HepG2 (cell line): ENCODE measurements around the gene CALML5. TPM values are rescaled to one million over a fixed set of nuclear protein-coding genes. Genes with fewer than 3 reads are reported as not detected.

Source experiments
- ATAC-seq: fragments of 200-7000 bp; cut with Tn5 transposase; 3 replicates; pipeline ENCODE4 v1.9.1; 2020; ENCODE audit warnings: mild to moderate bottlenecking, moderate library complexity
- BruUV-seq: library from RNA; stranded (reverse); fragments of 400-500 nt; replicated peaks from 2 replicates; lab custom pipeline; 2021; lab: Mats Ljungman, UMichigan
- CTCF ChIA-PET: fragments of 300-600 bp; formaldehyde crosslinking; extraction: SDS; loops from one replicate; lab custom pipeline; 2021; ENCODE audit warnings: low total read pairs, inconsistent platforms, low intra/inter-chr PET ratio; lab: Yijun Ruan, JAX
- POLR2A ChIA-PET: fragments of 350-600 bp; sonication (Branson Sonifier 250); formaldehyde crosslinking; loops from one replicate; lab custom pipeline; 2020; ENCODE audit warnings: antibody characterized with exemption, inconsistent platforms; lab: Yijun Ruan, JAX
- DNase-seq: peaks from one replicate; pipeline ENCODE4 v3.0.0-alpha.2; 2015; ENCODE audit warnings: low spot score
- FAIRE-seq: peaks from 3 replicates; lab custom pipeline; 2011; peaks lifted over from hg19 to GRCh38; lab: Jason Lieb, UNC
- H2AFZ ChIP-seq: one replicate; pipeline ENCODE4 v1.6.1; 2011; ENCODE audit warnings: low read length, inconsistent platforms
- H3K27ac ChIP-seq: fragments of 300-600 bp; 3 replicates; pipeline ENCODE4 v1.8.0; 2011; ENCODE audit warnings: mixed run types, mild to moderate bottlenecking, mixed read lengths, low read length, inconsistent platforms; ENCODE audit not compliant: insufficient read depth; ENCODE audit errors: extremely low read length
- H3K27me3 ChIP-seq, 2 experiments: fragments of 200-600 bp in 1 of 2; 2 replicates in 1 of 2; 3 replicates in 1 of 2; pipeline versions ENCODE4 v1.6.0 to v1.8.0; 2011; ENCODE audit warnings: low read length in 2 of 2, mild to moderate bottlenecking in 2 of 2, moderate library complexity in 2 of 2, inconsistent platforms in 1 of 2; ENCODE audit not compliant: insufficient read depth in 2 of 2, control insufficient read depth in 1 of 2
- H3K36me3 ChIP-seq, 2 experiments: fragments of 200-600 bp in 1 of 2; replicated peaks in 1 of 2; 2 replicates in 1 of 2; 3 replicates in 1 of 2; pipeline versions ENCODE4 v1.5.1 to v1.8.0; 2011; ENCODE audit warnings: low read length in 2 of 2, inconsistent platforms in 1 of 2; ENCODE audit not compliant: insufficient read depth in 2 of 2, control insufficient read depth in 1 of 2
- H3K4me1 ChIP-seq: 2 replicates; pipeline ENCODE4 v1.5.1; 2012; ENCODE audit warnings: low read length, inconsistent platforms; ENCODE audit not compliant: insufficient read depth
- H3K4me2 ChIP-seq: 2 replicates; pipeline ENCODE4 v1.6.0; 2011; ENCODE audit warnings: low read depth, low read length, inconsistent platforms
- H3K4me3 ChIP-seq, 3 experiments: fragments of 200-600 bp in 1 of 3; sonication (generic), shearing (Covaris generic) in 1 of 3; replicated peaks in 1 of 3; 2 replicates each; pipeline ENCODE4 v1.5.1; 2011 to 2016; ENCODE audit warnings: low read length in 3 of 3, inconsistent platforms in 2 of 3, low read depth in 2 of 3, mild to moderate bottlenecking in 2 of 3, control low read depth in 1 of 3, mixed read lengths in 1 of 3; ENCODE audit not compliant: insufficient read depth in 1 of 3
- H3K79me2 ChIP-seq: one replicate; pipeline ENCODE4 v1.6.1; 2011; ENCODE audit warnings: low read length, inconsistent platforms; ENCODE audit not compliant: insufficient read depth
- H3K9ac ChIP-seq: 2 replicates; pipeline ENCODE4 v1.6.0; 2011; ENCODE audit warnings: mild to moderate bottlenecking, low read depth, low read length, inconsistent platforms; ENCODE audit not compliant: insufficient read depth
- H3K9me3 ChIP-seq: 2 replicates; pipeline ENCODE4 v1.5.1; 2012; ENCODE audit warnings: mild to moderate bottlenecking, low read length
- H4K20me1 ChIP-seq: 2 replicates; pipeline ENCODE4 v1.6.0; 2011; ENCODE audit warnings: inconsistent platforms, mild to moderate bottlenecking, low read length, moderate library complexity; ENCODE audit not compliant: insufficient read depth
- AGO1 ChIP-seq: fragments of 200-400 bp; formaldehyde crosslinking; IDR thresholded peaks from 2 replicates; pipeline ENCODE4 v1.6.1; 2017; ENCODE audit warnings: mild to moderate bottlenecking, low read depth, low read length, moderate library complexity; ENCODE audit not compliant: poor library complexity, severe bottlenecking
- MAFF ChIP-seq: IDR thresholded peaks from 2 replicates; pipeline ENCODE4 v1.6.1; 2011; ENCODE audit warnings: low read depth, low read length, improper control_type of control experiment
- NFYC ChIP-seq: IDR thresholded peaks from 2 replicates; pipeline ENCODE4 v1.6.1; 2016; ENCODE audit warnings: missing genetic modification reagents, missing compliant biosample characterization
- PLRG1 ChIP-seq: fragments of 450-650 bp; conservative IDR thresholded peaks from 2 replicates; pipeline ENCODE4 v1.6.1; 2016
- TEAD2 ChIP-seq: sonication (generic); formaldehyde crosslinking; IDR thresholded peaks from 2 replicates; pipeline ENCODE4 v1.9.0; 2021; ENCODE audit warnings: missing genetic modification reagents
- ZC3H4 ChIP-seq: sonication (generic); formaldehyde crosslinking; IDR thresholded peaks from 2 replicates; pipeline ENCODE4 v1.4.0; 2020; ENCODE audit warnings: missing genetic modification reagents, borderline replicate concordance
- ZNF34 ChIP-seq: sonication (generic); formaldehyde crosslinking; IDR thresholded peaks from 2 replicates; pipeline ENCODE4 v1.4.0; 2020; ENCODE audit warnings: mild to moderate bottlenecking, missing genetic modification reagents, borderline replicate concordance
- ZNF564 ChIP-seq: sonication (generic); formaldehyde crosslinking; IDR thresholded peaks from 2 replicates; pipeline ENCODE4 v1.8.1; 2023; ENCODE audit warnings: mild to moderate bottlenecking, missing genetic modification reagents
- ZNF570 ChIP-seq: sonication (generic); formaldehyde crosslinking; IDR thresholded peaks from 2 replicates; pipeline ENCODE4 v1.4.0; 2020; ENCODE audit warnings: mild to moderate bottlenecking, missing genetic modification reagents, borderline replicate concordance
- ZSCAN31 ChIP-seq: sonication (generic); formaldehyde crosslinking; IDR thresholded peaks from 2 replicates; pipeline ENCODE4 v1.5.0; 2020; ENCODE audit warnings: low read depth, mild to moderate bottlenecking, missing genetic modification reagents
- WGBS: methylation state at CpG from one replicate; pipeline ENCODE4 v1.1.6; 2017; ENCODE audit warnings: low lambda C conversion rate; 5-methylcytosine and 5-hydroxymethylcytosine counted together
- in situ Hi-C: cut with HindIII; loops from 2 replicates; pipeline ENCODE4 v1.10.0; 2017; ENCODE audit warnings: low pct_unique_long_range_greater_than_20kb; ENCODE audit not compliant: extremely low pct_ligation_motif_present
- intact Hi-C: fragments of 100-400 bp; cut with micrococcal nuclease; formaldehyde crosslinking; loops from one replicate; pipeline ENCODE4 v1.10.0; 2022; ENCODE audit not compliant: unreplicated experiment
- polyA plus RNA-seq, 8 experiments: library from polyadenylated mRNA; depleted of rRNA in 3 of 8; stranded (reverse) in 7 of 8; unstranded in 1 of 8; fragments of >200 nt; fragmentation: Illumina TruSeq in 4 of 8; extraction: Trizol in 4 of 8; gene quantifications; 2 replicates each; pipeline versions ENCODE4 v1.2.1 to v1.2.3, GENCODE V29; 2011 to 2016; ENCODE audit warnings: low read depth in 4 of 8, missing spikeins in 1 of 8, mixed read lengths in 1 of 8; ENCODE audit not compliant: insufficient read depth in 1 of 8
- total RNA-seq, 5 experiments: library from RNA; depleted of rRNA; stranded (reverse); fragments of >200 nt; fragmentation: Illumina TruSeq; extraction: Trizol; gene quantifications; 2 replicates each; pipeline ENCODE4 v1.2.3, GENCODE V29; 2016; ENCODE audit warnings: low read depth in 1 of 5
- TF ChIP-seq, protein P1 (sequence below): sonication (generic); formaldehyde crosslinking; IDR thresholded peaks from 2 replicates; pipeline ENCODE4 v1.4.0; 2020; ENCODE audit warnings: missing genetic modification reagents, borderline replicate concordance
- TF ChIP-seq, protein P2 (sequence below): sonication (generic); formaldehyde crosslinking; IDR thresholded peaks from 2 replicates; pipeline ENCODE4 v1.8.0; 2022; ENCODE audit warnings: missing genetic modification reagents, mild to moderate bottlenecking, inconsistent platforms, borderline replicate concordance
- TF ChIP-seq, protein P3 (sequence below): sonication (generic); formaldehyde crosslinking; IDR thresholded peaks from 2 replicates; pipeline ENCODE4 v1.8.1; 2023; ENCODE audit warnings: mild to moderate bottlenecking, moderate library complexity, missing genetic modification reagents
- TF ChIP-seq, protein P4 (sequence below): IDR thresholded peaks from 2 replicates; pipeline ENCODE4 v1.6.1; 2018; ENCODE audit warnings: missing genetic modification reagents, mild to moderate bottlenecking, missing compliant biosample characterization

CALML5 gene
- total and polyA plus RNA-seq, 2 of the 13 experiments (the other 11 are each of a cell fraction or from before 2014, with no cell fraction given): not detected

DNA sequence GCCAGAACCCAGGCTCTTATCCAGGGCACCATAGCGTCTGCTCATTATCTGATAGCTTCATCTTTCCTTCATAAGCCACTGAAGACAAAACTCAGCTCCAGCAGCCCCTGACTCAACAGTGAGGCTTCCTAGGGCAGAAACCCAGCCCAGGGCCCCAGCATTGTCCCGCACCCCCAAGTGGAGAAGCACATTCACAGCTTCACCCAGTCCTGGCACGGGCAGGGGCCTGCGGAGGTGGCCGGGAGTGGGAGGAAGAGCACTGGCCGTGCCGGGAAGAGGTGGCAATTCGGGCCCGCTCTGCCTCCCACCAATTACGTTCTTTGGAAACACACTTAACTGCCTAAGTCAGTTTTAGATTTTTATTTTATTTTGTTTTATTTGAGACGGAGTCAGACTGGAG lies 10.3 kb upstream of the CALML5 start:
- in situ Hi-C loops: no loop called here

DNA sequence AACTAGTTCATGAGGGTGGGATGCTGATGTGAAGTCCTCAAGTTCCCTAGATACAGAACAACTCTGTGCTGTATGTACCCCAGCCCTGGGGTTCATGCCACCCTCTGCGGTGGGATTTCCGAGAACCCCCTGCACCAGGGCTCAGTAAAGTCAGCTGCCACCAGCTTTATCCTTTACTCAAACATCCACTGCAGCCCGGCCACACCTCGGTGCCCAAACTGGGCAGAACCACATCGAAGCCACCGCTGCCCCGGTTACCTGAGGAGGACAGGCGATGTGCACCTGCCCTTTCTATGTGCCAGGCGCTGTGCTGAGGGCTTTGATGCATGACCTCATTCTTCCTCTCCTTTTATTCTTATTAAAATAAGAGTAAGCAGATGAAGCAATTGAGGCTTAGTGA lies 9.9 kb upstream of the CALML5 start:
- H3K27me3 ChIP-seq: peaks cover 10 to 44% of the 10 kb centered on the region in 2 experiments
- H3K4me1 ChIP-seq: peaks cover 27% of the 10 kb centered on the region
- WGBS: 84% methylated on average over 9 of the region's 9 CpGs
- H3K27ac ChIP-seq: no peak overlapping the region
- no peak overlapping the region for H3K4me3 ChIP-seq
- no TSS peak for BruUV-seq
- H2AFZ ChIP-seq: no peak overlapping the region
- no peak for DNase-seq
- no peak overlapping the region for H3K9ac ChIP-seq
- intact Hi-C loops (no loop called here), in situ Hi-C loops (no loop called here)
- no peaks in the 10 kb centered on the region for H3K9me3 ChIP-seq
- no peaks in the 10 kb centered on the region for H3K79me2 ChIP-seq
- no peaks in the 10 kb centered on the region for H4K20me1 ChIP-seq
- POLR2A ChIA-PET: interaction anchor here (1.1 kb wide), 1 partner anchor 63 kb away, joined by 3 read pairs; no protein-coding TSS in a partner anchor
- no peak overlapping the region for H3K4me2 ChIP-seq
- H3K36me3 ChIP-seq: no peaks in the 10 kb centered on the region
- no peak for FAIRE-seq
- CTCF ChIA-PET: no interaction called here
- no peak for ATAC-seq
- TF ChIP-seq, protein P1, sequence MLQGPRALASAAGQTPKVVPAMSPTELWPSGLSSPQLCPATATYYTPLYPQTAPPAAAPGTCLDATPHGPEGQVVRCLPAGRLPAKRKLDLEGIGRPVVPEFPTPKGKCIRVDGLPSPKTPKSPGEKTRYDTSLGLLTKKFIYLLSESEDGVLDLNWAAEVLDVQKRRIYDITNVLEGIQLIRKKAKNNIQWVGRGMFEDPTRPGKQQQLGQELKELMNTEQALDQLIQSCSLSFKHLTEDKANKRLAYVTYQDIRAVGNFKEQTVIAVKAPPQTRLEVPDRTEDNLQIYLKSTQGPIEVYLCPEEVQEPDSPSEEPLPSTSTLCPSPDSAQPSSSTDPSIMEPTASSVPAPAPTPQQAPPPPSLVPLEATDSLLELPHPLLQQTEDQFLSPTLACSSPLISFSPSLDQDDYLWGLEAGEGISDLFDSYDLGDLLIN: no peak
- TF ChIP-seq, protein P2, sequence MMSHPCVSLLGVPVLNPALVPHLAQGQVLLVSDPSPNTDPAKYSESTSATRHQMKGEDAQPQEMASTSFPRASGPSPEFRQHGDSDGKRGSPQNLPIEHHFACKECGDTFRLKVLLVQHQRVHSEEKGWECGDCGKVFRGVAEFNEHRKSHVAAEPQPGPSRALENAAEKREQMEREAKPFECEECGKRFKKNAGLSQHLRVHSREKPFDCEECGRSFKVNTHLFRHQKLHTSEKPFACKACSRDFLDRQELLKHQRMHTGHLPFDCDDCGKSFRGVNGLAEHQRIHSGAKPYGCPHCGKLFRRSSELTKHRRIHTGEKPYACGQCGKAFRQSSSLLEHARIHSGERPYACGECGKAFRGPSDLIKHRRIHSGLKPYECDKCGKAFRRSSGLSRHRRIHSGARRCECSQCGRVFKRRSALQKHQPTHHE: no peak
- TF ChIP-seq PLRG1 (no peak), ZNF34 (CRISPR knock-in tag) (no peak), ZC3H4 (CRISPR knock-in tag) (no peak), AGO1 (no peak), TEAD2 (CRISPR knock-in tag) (no peak), ZNF564 (no peak), ZSCAN31 (CRISPR knock-in tag) (no peak)
- TF ChIP-seq, protein P3, sequence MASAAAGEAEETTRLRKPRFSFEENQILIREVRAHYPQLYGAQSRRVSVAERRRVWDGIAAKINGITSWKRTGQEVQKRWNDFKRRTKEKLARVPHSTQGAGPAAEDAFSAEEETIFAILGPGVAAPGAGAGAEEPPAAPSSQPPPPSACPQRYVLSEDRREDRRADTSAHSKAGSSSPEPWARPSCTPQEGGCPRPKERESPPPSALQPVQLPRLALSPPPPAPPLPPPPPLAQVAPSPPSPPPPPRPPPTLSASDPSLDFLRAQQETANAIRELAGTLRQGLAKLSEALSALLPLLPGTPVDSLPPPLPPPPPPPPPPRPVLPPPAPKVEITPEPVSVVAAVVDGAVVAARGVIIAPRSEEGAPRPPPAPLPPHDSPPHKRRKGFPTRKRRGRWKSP: no peak
- TF ChIP-seq, protein P4, sequence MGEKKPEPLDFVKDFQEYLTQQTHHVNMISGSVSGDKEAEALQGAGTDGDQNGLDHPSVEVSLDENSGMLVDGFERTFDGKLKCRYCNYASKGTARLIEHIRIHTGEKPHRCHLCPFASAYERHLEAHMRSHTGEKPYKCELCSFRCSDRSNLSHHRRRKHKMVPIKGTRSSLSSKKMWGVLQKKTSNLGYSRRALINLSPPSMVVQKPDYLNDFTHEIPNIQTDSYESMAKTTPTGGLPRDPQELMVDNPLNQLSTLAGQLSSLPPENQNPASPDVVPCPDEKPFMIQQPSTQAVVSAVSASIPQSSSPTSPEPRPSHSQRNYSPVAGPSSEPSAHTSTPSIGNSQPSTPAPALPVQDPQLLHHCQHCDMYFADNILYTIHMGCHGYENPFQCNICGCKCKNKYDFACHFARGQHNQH (CRISPR knock-in tag): no peak

More for the DNA sequence above, 10.3 kb upstream of the CALML5 start:
- no peak overlapping the region for H3K4me2 ChIP-seq
- WGBS: 80% methylated on average over 9 of the region's 11 CpGs
- no peaks in the 10 kb centered on the region for H4K20me1 ChIP-seq
- H3K79me2 ChIP-seq: no peaks in the 10 kb centered on the region
- H3K4me3 ChIP-seq: no peak overlapping the region
- CTCF ChIA-PET: no interaction called here
- no peak overlapping the region for H3K27ac ChIP-seq
- H3K27me3 ChIP-seq: peaks cover 10 to 40% of the 10 kb centered on the region in 2 experiments
- FAIRE-seq (no peak), DNase-seq (no peak), ATAC-seq (no peak)
- no peaks in the 10 kb centered on the region for H3K9me3 ChIP-seq
- H3K4me1 ChIP-seq: peaks cover 26% of the 10 kb centered on the region
- intact Hi-C loops: loop anchor here (10.0 kb wide), 1 partner anchor 65 kb away; no protein-coding TSS in a partner anchor
- POLR2A ChIA-PET: interaction anchor here (1.1 kb wide), 1 partner anchor 63 kb away, joined by 3 read pairs; no protein-coding TSS in a partner anchor
- no peak overlapping the region for H2AFZ ChIP-seq
- H3K9ac ChIP-seq: no peak overlapping the region
- BruUV-seq: no TSS peak
- no peak for TF ChIP-seq MAFF
- TF ChIP-seq ZNF570: no peak
- no peak for TF ChIP-seq NFYC (CRISPR knock-in tag)
- H3K36me3 ChIP-seq: no peaks in the 10 kb centered on the region
